Measurements from ENCODE around the gene MT1B. TPM values are rescaled to one million over a fixed set of nuclear protein-coding genes. Genes with fewer than 3 reads are reported as not detected.
A peak's percentile ranks its signal among the peaks of the same experiment; 100 is the strongest.

MT1B gene
- total and polyA plus RNA-seq, 3 experiments from 2014 or later, result not detected

DNA sequence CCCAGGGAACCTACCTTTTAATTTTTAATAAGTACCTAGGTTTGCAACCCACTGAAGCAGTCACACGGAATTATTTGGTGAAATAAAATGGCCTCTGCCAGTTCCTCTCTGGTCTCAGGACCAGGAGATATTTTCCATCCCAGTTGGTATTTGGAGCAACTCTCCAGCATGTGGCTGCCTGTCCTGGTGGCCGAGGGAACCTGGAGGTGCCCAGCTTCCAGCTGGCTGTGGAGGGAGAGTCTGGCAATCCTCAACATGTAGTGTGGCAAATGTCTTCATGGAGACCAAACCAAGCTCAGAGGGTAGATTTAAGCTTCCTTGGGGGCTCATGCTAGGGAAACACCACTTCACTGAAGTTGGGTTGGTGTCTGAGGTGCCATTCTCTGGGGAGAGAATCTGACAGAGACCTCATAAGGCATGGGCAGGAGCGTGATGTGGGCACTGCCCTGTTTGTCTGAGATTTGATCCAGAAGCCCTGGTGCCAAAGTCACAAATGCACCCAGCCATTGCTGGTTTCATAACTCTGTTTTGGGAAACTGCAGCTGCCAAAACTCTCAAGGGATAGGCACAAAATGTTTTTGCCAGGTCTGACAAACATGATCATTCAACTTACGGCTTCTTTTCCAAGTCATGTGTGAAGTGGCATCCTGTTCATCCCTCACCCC lies 33.4 kb downstream of the MT1B start:
- H3K36me3 Mint-ChIP-seq, result peaks cover 3 to 6% (median 6%) of the 10 kb centered on the region in 3 donors
- Histone ChIP-seq H3K4me3 (ENCODE audit: low read length) (no peak overlapping the region), H3K36me3 (ENCODE audit: insufficient read depth, low read length) (no peaks in the 10 kb centered on the region), H3K9me3 (ENCODE audit: low read length) (no peaks in the 10 kb centered on the region), H3K27me3 (ENCODE audit: insufficient read depth, low read length, poor library complexity, severe bottlenecking) (no peaks in the 10 kb centered on the region), H3K27ac (ENCODE audit: low read depth, low read length) (no peak overlapping the region), H3K4me1 (ENCODE audit: insufficient read depth, low read length) (peaks cover 17% of the 10 kb centered on the region)
- POLR2A ChIA-PET, result no interaction called here
- peaks cover 26 to 29% (median 27%) of the 10 kb centered on the region in 3 donors for H3K4me1 Mint-ChIP-seq
- no peak overlapping the region for H3K27ac Mint-ChIP-seq
- H3K27me3 Mint-ChIP-seq, result no peaks in the 10 kb centered on the region
- peak overlapping the region in 2 of 7 donors; percentile 19 to 97 for H3K4me3 Mint-ChIP-seq
- CTCF ChIA-PET, result no interaction called here
- DNase-seq, result no peak
- peaks cover 0 to 3% (median 0%) of the 10 kb centered on the region in 5 donors for H3K9me3 Mint-ChIP-seq

DNA sequence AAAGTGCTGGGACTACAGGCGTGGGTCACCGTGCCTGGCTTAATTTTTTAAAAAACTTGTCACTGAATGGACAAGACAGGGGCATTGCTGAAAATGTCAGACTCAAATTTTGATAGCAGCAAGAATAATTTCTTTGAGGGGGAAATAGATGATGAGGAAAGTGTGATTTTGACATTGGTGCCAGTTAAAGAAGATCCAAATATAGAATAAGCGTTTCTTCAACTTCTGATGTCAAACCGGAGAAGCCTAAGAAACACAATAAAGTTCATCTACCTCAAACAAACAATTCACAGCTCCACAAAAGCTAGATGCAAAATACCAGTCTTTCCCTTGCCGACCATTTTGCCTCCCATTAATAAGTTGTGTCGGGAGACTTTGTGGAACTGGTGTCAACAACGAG lies 35.1 kb downstream of the MT1B start:
- Histone ChIP-seq H3K4me3 (ENCODE audit: low read length) (no peak overlapping the region), H3K4me1 (ENCODE audit: insufficient read depth, low read length) (peaks cover 13% of the 10 kb centered on the region), H3K27me3 (ENCODE audit: insufficient read depth, low read length, poor library complexity, severe bottlenecking) (no peaks in the 10 kb centered on the region), H3K27ac (ENCODE audit: low read depth, low read length) (no peak overlapping the region), H3K9me3 (ENCODE audit: low read length) (no peaks in the 10 kb centered on the region), H3K36me3 (ENCODE audit: insufficient read depth, low read length) (no peaks in the 10 kb centered on the region)
- Mint-ChIP-seq H3K9me3 (peaks cover 0 to 3% (median 0%) of the 10 kb centered on the region in 5 donors), H3K27me3 (peaks cover 2 to 5% of the 10 kb centered on the region in 2 donors), H3K36me3 (peaks cover 3 to 6% (median 6%) of the 10 kb centered on the region in 3 donors), H3K4me3 (peak overlapping the region in 1 of 7 donors; percentile 28), H3K4me1 (peaks cover 21 to 22% (median 21%) of the 10 kb centered on the region in 3 donors), H3K27ac (no peak overlapping the region)
- CTCF ChIA-PET, result no interaction called here
- POLR2A ChIA-PET, result no interaction called here
- no peak for DNase-seq

DNA sequence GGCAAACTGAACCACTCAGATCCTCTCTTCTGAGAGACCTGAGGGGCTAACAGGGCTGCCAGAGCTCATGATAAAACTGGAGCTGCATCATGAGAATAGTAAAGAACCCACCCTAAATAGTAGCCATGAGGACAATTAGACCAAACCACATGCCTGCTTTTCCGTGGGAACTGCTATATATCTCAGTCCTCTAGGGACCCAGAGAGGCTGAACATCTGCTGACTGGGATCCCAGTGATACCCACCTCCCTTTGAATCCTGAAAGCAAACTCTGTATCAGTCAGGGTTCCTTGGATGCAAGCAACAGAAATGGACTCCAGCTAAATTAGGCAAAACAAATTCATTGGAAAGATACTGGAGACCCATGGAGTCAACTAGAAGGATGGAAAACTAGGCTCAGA lies 37.1 kb downstream of the MT1B start:
- ChIA-PET CTCF (no interaction called here), POLR2A (no interaction called here)
- Mint-ChIP-seq H3K9me3 (peaks cover 0 to 3% (median 0%) of the 10 kb centered on the region in 5 donors), H3K36me3 (peaks cover 3 to 6% (median 3%) of the 10 kb centered on the region in 3 donors), H3K27ac (no peak overlapping the region), H3K4me3 (peak overlapping the region in 1 of 7 donors; percentile 10), H3K27me3 (peaks cover 2 to 5% of the 10 kb centered on the region in 2 donors), H3K4me1 (peaks cover 8% of the 10 kb centered on the region in 3 donors)
- no peak for DNase-seq
- Histone ChIP-seq H3K4me1 (ENCODE audit: insufficient read depth, low read length) (peaks cover 2% of the 10 kb centered on the region), H3K27me3 (ENCODE audit: insufficient read depth, low read length, poor library complexity, severe bottlenecking) (no peaks in the 10 kb centered on the region), H3K4me3 (ENCODE audit: low read length) (no peak overlapping the region), H3K9me3 (ENCODE audit: low read length) (no peaks in the 10 kb centered on the region), H3K36me3 (ENCODE audit: insufficient read depth, low read length) (no peaks in the 10 kb centered on the region), H3K27ac (ENCODE audit: low read depth, low read length) (no peak overlapping the region)

GRCh38 chr16:56689171-56689570 lies 37.5 kb downstream of the MT1B start:
- Histone ChIP-seq H3K4me3 (ENCODE audit: low read length) (no peak overlapping the region), H3K36me3 (ENCODE audit: insufficient read depth, low read length) (no peaks in the 10 kb centered on the region), H3K27me3 (ENCODE audit: insufficient read depth, low read length, poor library complexity, severe bottlenecking) (no peaks in the 10 kb centered on the region), H3K4me1 (ENCODE audit: insufficient read depth, low read length) (no peaks in the 10 kb centered on the region), H3K9me3 (ENCODE audit: low read length) (no peaks in the 10 kb centered on the region), H3K27ac (ENCODE audit: low read depth, low read length) (no peak overlapping the region)
- peaks cover 3 to 5% (median 3%) of the 10 kb centered on the region in 3 donors for H3K36me3 Mint-ChIP-seq
- H3K4me3 Mint-ChIP-seq, result no peak overlapping the region
- H3K27me3 Mint-ChIP-seq, result peaks cover 2 to 5% of the 10 kb centered on the region in 2 donors
- peaks cover 0 to 3% (median 0%) of the 10 kb centered on the region in 5 donors for H3K9me3 Mint-ChIP-seq
- no peak overlapping the region for H3K27ac Mint-ChIP-seq
- ChIA-PET CTCF (no interaction called here), POLR2A (no interaction called here)
- peaks cover 4% of the 10 kb centered on the region in 3 donors for H3K4me1 Mint-ChIP-seq
- DNase-seq, result no peak

GRCh38 chr16:56690420-56691122 lies 38.9 kb downstream of the MT1B start:
- no peak overlapping the region for H3K4me3 ChIP-seq (ENCODE audit: low read length)
- H3K4me1 ChIP-seq (ENCODE audit: insufficient read depth, low read length), result no peaks in the 10 kb centered on the region
- H3K27ac ChIP-seq (ENCODE audit: low read depth, low read length), result no peak overlapping the region
- H3K9me3 ChIP-seq (ENCODE audit: low read length), result no peaks in the 10 kb centered on the region
- ChIA-PET POLR2A (no interaction called here), CTCF (interaction anchor here (1.1 kb wide), 1 partner anchor 47 kb away, joined by 3 read pairs; no protein-coding TSS in a partner anchor)
- H3K4me3 Mint-ChIP-seq, result no peak overlapping the region
- H3K9me3 Mint-ChIP-seq, result peaks cover 0 to 3% (median 0%) of the 10 kb centered on the region in 5 donors
- H3K27me3 ChIP-seq (ENCODE audit: insufficient read depth, low read length, poor library complexity, severe bottlenecking), result no peaks in the 10 kb centered on the region
- H3K27ac Mint-ChIP-seq, result no peak overlapping the region
- no peak for DNase-seq
- H3K4me1 Mint-ChIP-seq, result no peaks in the 10 kb centered on the region
- H3K36me3 ChIP-seq (ENCODE audit: insufficient read depth, low read length), result no peaks in the 10 kb centered on the region
- peaks cover 2 to 5% of the 10 kb centered on the region in 2 donors for H3K27me3 Mint-ChIP-seq
- H3K36me3 Mint-ChIP-seq, result peaks cover 3% of the 10 kb centered on the region in 3 donors

GRCh38 chr16:56691885-56692284 lies 40.2 kb downstream of the MT1B start:
- no peak for DNase-seq
- no peak overlapping the region for H3K27ac Mint-ChIP-seq
- no peak overlapping the region for H3K4me3 Mint-ChIP-seq
- H3K27ac ChIP-seq (ENCODE audit: low read depth, low read length), result no peak overlapping the region
- no peaks in the 10 kb centered on the region for H3K4me1 Mint-ChIP-seq
- H3K9me3 ChIP-seq (ENCODE audit: low read length), result no peaks in the 10 kb centered on the region
- ChIA-PET POLR2A (no interaction called here), CTCF (interaction anchor here (2.6 kb wide), 1 partner anchor 10 kb away, joined by 11 read pairs; no protein-coding TSS in a partner anchor)
- H3K4me1 ChIP-seq (ENCODE audit: insufficient read depth, low read length), result no peaks in the 10 kb centered on the region
- no peaks in the 10 kb centered on the region for H3K36me3 ChIP-seq (ENCODE audit: insufficient read depth, low read length)
- H3K27me3 ChIP-seq (ENCODE audit: insufficient read depth, low read length, poor library complexity, severe bottlenecking), result no peaks in the 10 kb centered on the region
- no peaks in the 10 kb centered on the region for H3K9me3 Mint-ChIP-seq
- H3K27me3 Mint-ChIP-seq, result peaks cover 2 to 5% of the 10 kb centered on the region in 2 donors
- no peak overlapping the region for H3K4me3 ChIP-seq (ENCODE audit: low read length)
- H3K36me3 Mint-ChIP-seq, result no peaks in the 10 kb centered on the region

- Histone ChIP-seq H3K4me1 (ENCODE audit: insufficient read depth, low read length) (no peaks in the 10 kb centered on the region), H3K4me3 (ENCODE audit: low read length) (no peak overlapping the region), H3K27ac (ENCODE audit: low read depth, low read length) (no peak overlapping the region), H3K9me3 (ENCODE audit: low read length) (no peaks in the 10 kb centered on the region), H3K27me3 (ENCODE audit: insufficient read depth, low read length, poor library complexity, severe bottlenecking) (no peaks in the 10 kb centered on the region), H3K36me3 (ENCODE audit: insufficient read depth, low read length) (no peaks in the 10 kb centered on the region)
- CTCF ChIA-PET, result interaction anchor here (0.7 to 1.3 kb wide), 3 partner anchors 9 to 117 kb away, joined by 3 to 5 read pairs (median 3); no protein-coding TSS in a partner anchor
- peaks cover 0 to 2% (median 0%) of the 10 kb centered on the region in 5 donors for H3K9me3 Mint-ChIP-seq
- no peak overlapping the region for H3K4me3 Mint-ChIP-seq
- no peaks in the 10 kb centered on the region for H3K4me1 Mint-ChIP-seq
- H3K27me3 Mint-ChIP-seq, result peaks cover 2 to 5% of the 10 kb centered on the region in 2 donors
- no peak for DNase-seq
- peaks cover 0 to 6% (median 0%) of the 10 kb centered on the region in 3 donors for H3K36me3 Mint-ChIP-seq
- POLR2A ChIA-PET, result no interaction called here
- no peak overlapping the region for H3K27ac Mint-ChIP-seq
These were observed 43.6 kb downstream of the MT1B start for GRCh38 chr16:56695246-56695645.
